ENCODE data around the gene NKX1-2.

The NKX1-2 gene

GRCh38 chr10:124474514-124475070, 24.8 kb upstream of the NKX1-2 start:
- H3K27me3 ChIP-seq (replicated peaks; ENCODE audit: control insufficient read depth, insufficient read depth, low read length) = no peaks in the 10 kb centered on the region
- TF ChIP-seq, protein P1, sequence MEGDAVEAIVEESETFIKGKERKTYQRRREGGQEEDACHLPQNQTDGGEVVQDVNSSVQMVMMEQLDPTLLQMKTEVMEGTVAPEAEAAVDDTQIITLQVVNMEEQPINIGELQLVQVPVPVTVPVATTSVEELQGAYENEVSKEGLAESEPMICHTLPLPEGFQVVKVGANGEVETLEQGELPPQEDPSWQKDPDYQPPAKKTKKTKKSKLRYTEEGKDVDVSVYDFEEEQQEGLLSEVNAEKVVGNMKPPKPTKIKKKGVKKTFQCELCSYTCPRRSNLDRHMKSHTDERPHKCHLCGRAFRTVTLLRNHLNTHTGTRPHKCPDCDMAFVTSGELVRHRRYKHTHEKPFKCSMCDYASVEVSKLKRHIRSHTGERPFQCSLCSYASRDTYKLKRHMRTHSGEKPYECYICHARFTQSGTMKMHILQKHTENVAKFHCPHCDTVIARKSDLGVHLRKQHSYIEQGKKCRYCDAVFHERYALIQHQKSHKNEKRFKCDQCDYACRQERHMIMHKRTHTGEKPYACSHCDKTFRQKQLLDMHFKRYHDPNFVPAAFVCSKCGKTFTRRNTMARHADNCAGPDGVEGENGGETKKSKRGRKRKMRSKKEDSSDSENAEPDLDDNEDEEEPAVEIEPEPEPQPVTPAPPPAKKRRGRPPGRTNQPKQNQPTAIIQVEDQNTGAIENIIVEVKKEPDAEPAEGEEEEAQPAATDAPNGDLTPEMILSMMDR (IDR thresholded peaks at IDR 0.05; ENCODE audit: insufficient read depth, low read length, poor library complexity, severe bottlenecking) = no peak
- H3K36me3 ChIP-seq (ENCODE audit: control insufficient read depth, insufficient read depth, low read length) = no peaks in the 10 kb centered on the region
- no peak overlapping the region for H3K4me3 ChIP-seq (replicated peaks; ENCODE audit: low read depth, low read length)
- no peak for DNase-seq (ENCODE audit: extremely low read depth, insufficient read length)

DNA sequence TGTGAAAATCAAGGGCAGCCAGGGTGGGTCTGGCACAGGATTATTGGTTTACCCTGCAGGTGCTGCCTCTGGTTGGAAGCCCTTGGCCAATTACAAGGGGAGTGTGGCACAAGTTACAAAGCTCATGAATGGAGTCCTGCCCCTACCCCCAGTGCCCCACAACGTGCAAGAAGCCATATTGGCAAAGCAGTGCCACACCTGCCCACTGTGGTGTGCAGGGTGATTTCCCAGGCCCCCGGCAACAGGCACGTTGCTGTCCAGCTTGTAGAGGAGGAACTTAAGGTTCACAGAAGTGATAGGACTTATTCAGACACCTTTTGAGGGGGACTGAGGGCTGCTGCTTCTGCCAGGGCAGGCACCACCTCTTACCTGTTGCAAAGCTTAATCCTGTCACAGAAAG, 23.2 kb upstream of the NKX1-2 start:
- no peak overlapping the region for H3K4me3 ChIP-seq (replicated peaks; ENCODE audit: low read depth, low read length)
- TF ChIP-seq, protein P1 (IDR thresholded peaks at IDR 0.05; ENCODE audit: insufficient read depth, low read length, poor library complexity, severe bottlenecking) = no peak

DNA sequence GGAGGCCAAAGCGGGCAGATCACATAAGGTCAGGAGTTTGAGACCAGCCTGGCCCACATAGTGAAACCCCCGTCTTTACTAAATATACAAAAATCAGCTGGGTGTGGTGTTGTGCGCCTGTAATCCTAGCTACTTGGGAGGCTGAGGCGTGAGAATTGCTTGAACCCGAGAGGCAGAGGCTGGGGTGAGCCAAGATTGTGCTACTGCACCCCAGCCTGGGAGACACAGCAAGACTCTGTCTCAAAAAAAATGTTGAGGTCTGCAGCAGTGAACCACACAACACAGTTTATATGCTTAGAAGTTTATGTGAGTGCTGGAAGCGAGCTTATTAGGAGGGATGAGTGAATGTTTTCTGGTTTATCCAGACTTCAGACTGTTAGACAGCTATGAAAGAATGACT, 22.2 kb upstream of the NKX1-2 start:
- no peaks in the 10 kb centered on the region for H3K36me3 ChIP-seq (ENCODE audit: control insufficient read depth, insufficient read depth, low read length)
- no peak overlapping the region for H3K4me3 ChIP-seq (replicated peaks; ENCODE audit: low read depth, low read length)
- H3K27me3 ChIP-seq (replicated peaks; ENCODE audit: control insufficient read depth, insufficient read depth, low read length) = no peaks in the 10 kb centered on the region
- TF ChIP-seq, protein P1 (IDR thresholded peaks at IDR 0.05; ENCODE audit: insufficient read depth, low read length, poor library complexity, severe bottlenecking) = no peak
- no peak for DNase-seq (ENCODE audit: extremely low read depth, insufficient read length)

More for the DNA sequence above, 23.2 kb upstream of the NKX1-2 start:
- DNase-seq (ENCODE audit: extremely low read depth, insufficient read length) = no peak
- no peaks in the 10 kb centered on the region for H3K27me3 ChIP-seq (replicated peaks; ENCODE audit: control insufficient read depth, insufficient read depth, low read length)
- H3K36me3 ChIP-seq (ENCODE audit: control insufficient read depth, insufficient read depth, low read length) = no peaks in the 10 kb centered on the region

DNA sequence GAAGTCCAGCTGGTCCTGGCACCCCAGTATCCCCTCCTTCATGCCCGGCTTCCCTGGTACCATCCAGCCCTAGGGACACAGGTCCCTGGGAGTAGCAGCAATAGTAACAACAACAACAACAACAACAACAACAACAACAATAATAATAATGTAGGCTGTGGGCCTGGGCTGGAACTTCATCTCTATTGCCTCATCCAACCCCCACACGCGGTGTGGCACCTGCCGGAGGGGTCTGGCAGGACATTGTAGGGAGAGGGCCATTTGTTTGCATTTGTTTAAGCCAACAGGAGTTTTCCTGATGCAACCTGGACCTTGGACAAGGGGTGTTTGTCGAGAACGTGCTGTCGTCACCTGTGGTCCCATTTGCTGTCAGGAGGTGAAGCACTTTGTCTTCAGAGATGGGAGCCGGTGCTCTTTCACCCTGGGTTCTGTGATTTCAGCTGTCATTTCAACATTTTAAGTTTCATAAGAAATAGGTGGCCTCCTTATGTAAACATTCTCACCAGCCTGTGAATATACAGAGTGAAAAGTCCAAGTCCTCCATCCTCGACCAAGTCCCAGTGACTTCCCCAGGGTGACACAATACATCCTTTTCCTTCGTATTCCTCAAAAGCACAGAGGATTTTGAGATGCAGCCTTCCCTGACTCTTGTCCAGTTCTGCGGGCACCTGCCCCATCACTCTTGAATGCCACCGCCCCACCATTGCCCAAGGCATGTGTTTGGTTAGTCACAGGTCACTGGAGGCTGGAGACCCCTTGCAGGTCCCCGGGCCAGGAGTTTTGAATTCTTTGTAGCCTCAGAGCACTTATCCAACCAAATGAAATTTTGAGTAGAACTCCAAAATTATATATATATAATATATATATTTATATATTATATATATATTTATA, 21.0 kb upstream of the NKX1-2 start:
- no peaks in the 10 kb centered on the region for H3K36me3 ChIP-seq (ENCODE audit: control insufficient read depth, insufficient read depth, low read length)
- H3K27me3 ChIP-seq (replicated peaks; ENCODE audit: control insufficient read depth, insufficient read depth, low read length) = no peaks in the 10 kb centered on the region
- TF ChIP-seq, protein P1 (IDR thresholded peaks at IDR 0.05; ENCODE audit: insufficient read depth, low read length, poor library complexity, severe bottlenecking) = no peak
- DNase-seq (ENCODE audit: extremely low read depth, insufficient read length) = no peak
- no peak overlapping the region for H3K4me3 ChIP-seq (replicated peaks; ENCODE audit: low read depth, low read length)

DNA sequence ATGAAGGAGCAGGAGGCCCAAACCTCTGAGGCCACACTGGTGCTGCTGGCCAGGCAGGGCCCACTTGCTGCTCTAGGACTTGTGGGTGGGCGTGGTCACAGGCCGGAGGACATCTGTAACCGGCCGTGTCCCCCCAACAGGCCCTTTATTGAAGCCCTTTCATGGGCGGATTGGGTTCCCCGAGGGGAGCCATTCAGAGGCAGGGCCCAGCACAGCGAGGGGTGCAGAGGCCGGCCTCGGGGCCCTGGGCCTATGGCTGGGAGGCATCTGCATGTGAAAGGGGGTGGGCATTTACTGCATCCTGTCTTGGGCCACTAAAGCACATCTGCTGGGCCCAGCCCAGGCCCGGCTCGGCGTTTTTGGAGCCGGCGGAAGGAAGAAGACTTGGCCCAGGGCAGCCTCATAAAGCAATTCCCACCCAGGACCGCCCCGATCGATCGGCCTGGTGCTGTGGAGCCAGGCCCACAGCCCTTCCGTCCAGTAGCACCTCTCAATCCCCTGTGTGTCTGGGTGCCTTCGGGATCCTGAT, 20.2 kb upstream of the NKX1-2 start:
- no peaks in the 10 kb centered on the region for H3K27me3 ChIP-seq (replicated peaks; ENCODE audit: control insufficient read depth, insufficient read depth, low read length)
- TF ChIP-seq, protein P1 (IDR thresholded peaks at IDR 0.05; ENCODE audit: insufficient read depth, low read length, poor library complexity, severe bottlenecking) = no peak
- DNase-seq (ENCODE audit: extremely low read depth, insufficient read length) = no peak
- H3K36me3 ChIP-seq (ENCODE audit: control insufficient read depth, insufficient read depth, low read length) = no peaks in the 10 kb centered on the region
- H3K4me3 ChIP-seq (replicated peaks; ENCODE audit: low read depth, low read length) = no peak overlapping the region

Data from GM06990 (cell line).